Pancreas (tissue), 10 donors: ENCODE data around the gene C16orf78. TPM values are rescaled to one million over a fixed set of nuclear protein-coding genes. Genes with fewer than 3 reads are reported as not detected.
A peak's percentile ranks its signal among the peaks of the same experiment; 100 is the strongest.

Experiments
- ATAC-seq, 4 donors: fragments of 200-7000 bp; cut with Tn5 transposase; one replicate each; pipeline versions ENCODE4 v1.8.0 to v1.9.1; 2020; ENCODE audit warnings: mild to moderate bottlenecking in 4 of 4, moderate library complexity in 4 of 4
- DNase-seq, 6 donors: peaks; one replicate each; pipeline ENCODE4 v3.0.0-alpha.2; 2020
- FAIRE-seq: peaks from 2 replicates; lab custom pipeline; 2012; peaks lifted over from hg19 to GRCh38; lab: Jason Lieb, UNC
- H3K27ac ChIP-seq, 4 donors: fragments of 200-600 bp; sonication (generic); 1 replicate in 3 of 4; 2 replicates in 1 of 4; pipeline versions ENCODE4 v1.5.0 to v1.8.0; 2020
- H3K27me3 ChIP-seq, 4 donors: fragments of 200-600 bp; one replicate each; pipeline ENCODE4 v1.8.0; 2021
- H3K36me3 ChIP-seq, 3 donors: fragments of 200-600 bp; sonication (generic) in 1 of 3; one replicate each; pipeline versions ENCODE4 v1.5.0 to v1.8.0; 2020 to 2021
- H3K4me1 ChIP-seq, 3 donors: fragments of 200-600 bp; one replicate each; pipeline ENCODE4 v1.8.0; 2021
- H3K4me3 ChIP-seq, 4 donors: fragments of 200-600 bp; sonication (generic) in 2 of 4; one replicate each; pipeline versions ENCODE4 v1.5.0 to v1.8.0; 2020 to 2021
- H3K9me3 ChIP-seq, 4 donors: fragments of 200-600 bp; one replicate each; pipeline ENCODE4 v1.8.0; 2021
- CTCF ChIP-seq, 4 donors: fragments of 200-600 bp; sonication (generic) in 3 of 4; IDR thresholded peaks; one replicate each; pipeline versions ENCODE4 v1.5.0 to v1.8.0; 2021; ENCODE audit warnings: antibody characterized with exemption in 4 of 4
- WGBS, 2 donors: extraction: QIAGEN DNeasy Blood & Tissue Kit; methylation state at CpG; one replicate each; pipeline ENCODE4 v1.1.7; 2013; 5-methylcytosine and 5-hydroxymethylcytosine counted together
- intact Hi-C, 3 donors: fragments of 100-400 bp; cut with DNase I; formaldehyde crosslinking; loops; one replicate each; pipeline versions ENCODE4 v1.11.1 to v1.14.2; 2022
- polyA plus RNA-seq, 2 donors: library from polyadenylated mRNA; stranded (reverse); fragments of 200-250 nt; gene quantifications; one replicate each; pipeline ENCODE4 v1.2.3, GENCODE V29; 2013
- total RNA-seq, 6 donors: library from RNA; stranded (reverse); fragmentation: NEBNext Ultra II Directional in 4 of 6; extraction: Animal tissue kit (Norgen Biotek cat#: 25700) in 4 of 6; gene quantifications; one replicate each; pipeline versions ENCODE4 v1.2.1 to v1.2.4, GENCODE V29; 2021 to 2023
- donor health status: healthy with polysubstance abuse.
- donor health status: DM: no; HTN: no; CAD: no; lungs with moderate emphysema.
- donor health status: DM: no; HTN: no; CAD: no.
- donor health status: control.
- donor health status: control.
- donor health status: Bipolar disorder and iron deficiency.
- donor health status: DM: yes; HTN: yes; CAD: no.
- donor health status: DM: no; HTN: no; CAD: no.
- donor health status: DM: no; HTN: no; CAD: no.
- donor health status: DM: yes; HTN: yes; CAD: no.

The C16orf78 gene
- total and polyA plus RNA-seq, 8 donors: not detected

GRCh38 chr16:49352892-49353291 lies 20.7 kb upstream of the C16orf78 start:
- H3K27ac ChIP-seq: no peak overlapping the region
- 28 to 30% methylated on average over 4 of the region's 4 CpGs for WGBS, 2 donors
- intact Hi-C loops: loop anchor here in 2 of 3 donors (5.0 to 10.0 kb wide), 2 partner anchors 661 to 668 kb away; no protein-coding TSS in a partner anchor
- peaks cover 0 to 2% (median 0%) of the 10 kb centered on the region in 4 donors for H3K27me3 ChIP-seq
- H3K4me1 ChIP-seq: no peaks in the 10 kb centered on the region
- TF ChIP-seq CTCF (IDR thresholded peaks at IDR 0.05): no peak
- ATAC-seq (peak in 1 of 4 donors; percentile 34), FAIRE-seq (no peak), DNase-seq (no peak)
- no peaks in the 10 kb centered on the region for H3K36me3 ChIP-seq
- H3K4me3 ChIP-seq: no peak overlapping the region
- no peaks in the 10 kb centered on the region for H3K9me3 ChIP-seq

- no peak for DNase-seq
- H3K4me3 ChIP-seq: no peak overlapping the region
- H3K4me1 ChIP-seq: no peaks in the 10 kb centered on the region
- H3K27ac ChIP-seq: no peak overlapping the region
- WGBS, 2 donors: 48 to 53% methylated on average over 5 of the region's 5 CpGs
- TF ChIP-seq CTCF (IDR thresholded peaks at IDR 0.05): no peak
- no peaks in the 10 kb centered on the region for H3K9me3 ChIP-seq
- FAIRE-seq: no peak
- no peak for ATAC-seq
- intact Hi-C loops: loop anchor here in 2 of 3 donors (5.0 to 10.0 kb wide), 2 partner anchors 661 to 669 kb away; no protein-coding TSS in a partner anchor
- peaks cover 0 to 2% (median 0%) of the 10 kb centered on the region in 4 donors for H3K27me3 ChIP-seq
- H3K36me3 ChIP-seq: no peaks in the 10 kb centered on the region
Measured at GRCh38 chr16:49353680-49354079, 19.9 kb upstream of the C16orf78 start.

- Histone ChIP-seq H3K9me3 (no peaks in the 10 kb centered on the region), H3K4me1 (no peaks in the 10 kb centered on the region), H3K4me3 (no peak overlapping the region), H3K36me3 (no peaks in the 10 kb centered on the region), H3K27me3 (peaks cover 0 to 2% (median 0%) of the 10 kb centered on the region in 4 donors), H3K27ac (no peak overlapping the region)
- intact Hi-C loops: loop anchor here in 2 of 3 donors (5.0 to 10.0 kb wide), 2 partner anchors 662 to 669 kb away; no protein-coding TSS in a partner anchor
- no peak for FAIRE-seq
- 65 to 75% methylated on average over 6 of the region's 6 CpGs for WGBS, 2 donors
- ATAC-seq: no peak
- TF ChIP-seq CTCF (IDR thresholded peaks at IDR 0.05): no peak
- no peak for DNase-seq
Measured at GRCh38 chr16:49354101-49354500, 19.5 kb upstream of the C16orf78 start.

- 39 to 56% methylated on average over 6 of the region's 6 CpGs for WGBS, 2 donors
- Histone ChIP-seq H3K27ac (no peak overlapping the region), H3K27me3 (no peaks in the 10 kb centered on the region), H3K36me3 (no peaks in the 10 kb centered on the region), H3K9me3 (no peaks in the 10 kb centered on the region), H3K4me3 (no peak overlapping the region), H3K4me1 (no peaks in the 10 kb centered on the region)
- intact Hi-C loops: loop anchor here in 2 of 3 donors (5.0 to 10.0 kb wide), 2 partner anchors 663 to 670 kb away; no protein-coding TSS in a partner anchor
- FAIRE-seq (no peak), DNase-seq (no peak), ATAC-seq (no peak)
- TF ChIP-seq CTCF (IDR thresholded peaks at IDR 0.05): no peak
Measured at GRCh38 chr16:49354991-49355390, 18.6 kb upstream of the C16orf78 start.

- ATAC-seq: peak in 2 of 4 donors; percentile 41 to 76
Measured at GRCh38 chr16:49355933-49356665, 17.5 kb upstream of the C16orf78 start.

More at GRCh38 chr16:49355933-49356665, 17.5 kb upstream of the C16orf78 start:
- H3K9me3 ChIP-seq: no peaks in the 10 kb centered on the region
- DNase-seq (no peak), FAIRE-seq (no peak)
- no peaks in the 10 kb centered on the region for H3K36me3 ChIP-seq
- H3K4me3 ChIP-seq: no peak overlapping the region
- no peaks in the 10 kb centered on the region for H3K27me3 ChIP-seq
- 50 to 58% methylated on average over 6 of the region's 6 CpGs for WGBS, 2 donors
- intact Hi-C loops: loop anchor here in 1 of 3 donors (10.0 kb wide), 1 partner anchor 671 kb away; no protein-coding TSS in a partner anchor
- H3K27ac ChIP-seq: no peak overlapping the region
- H3K4me1 ChIP-seq: no peaks in the 10 kb centered on the region
- no peak for TF ChIP-seq CTCF (IDR thresholded peaks at IDR 0.05)
